CD4-positive, alpha-beta T cell treated with Interleukin-15 for 1 hour (primary cell): Measurements from ENCODE around the gene CTTNBP2NL.

ENCODE experiments used
- DNase-seq: peaks from one replicate; pipeline ENCODE4 v3.0.0-alpha.2; 2020

CTTNBP2NL gene

GRCh38 chr1:112509005-112509659, 113.1 kb downstream of the CTTNBP2NL start:
- no peak for DNase-seq

- DNase-seq, result no peak
Measured at GRCh38 chr1:112509660-112510178, 113.7 kb downstream of the CTTNBP2NL start.

- DNase-seq, result no peak
Measured at GRCh38 chr1:112510340-112510739, 114.3 kb downstream of the CTTNBP2NL start.
